ENCODE results near the gene PHLDA1.

The PHLDA1 gene

GRCh38 chr12:76037130-76038103, 5.8 kb upstream of the PHLDA1 start:
- DNase-seq: peak in 1 of 2 experiments; percentile 35

- DNase-seq: no peak
These were observed 3.5 kb upstream of the PHLDA1 start for GRCh38 chr12:76035045-76035444.

GRCh38 chr12:76033081-76034011, 1.8 kb upstream of the PHLDA1 start:
- DNase-seq: no peak

GRCh38 chr12:76032043-76032981, 736 bp upstream of the PHLDA1 start:
- DNase-seq: peak; percentile 74 to 75

GRCh38 chr12:76031081-76031413, 529 bp downstream of the PHLDA1 start:
- no peak for DNase-seq

- DNase-seq: peak; percentile 77
These were observed 1.1 kb downstream of the PHLDA1 start for GRCh38 chr12:76030341-76031080.

- peak; percentile 58 for DNase-seq
These were observed 1.6 kb downstream of the PHLDA1 start for GRCh38 chr12:76029982-76030340.

- DNase-seq: no peak
These were observed 2.9 kb downstream of the PHLDA1 start for GRCh38 chr12:76028571-76029277.

- DNase-seq: no peak
These were observed 4.9 kb downstream of the PHLDA1 start for GRCh38 chr12:76026643-76027063.

GRCh38 chr12:76025601-76026575, 5.7 kb downstream of the PHLDA1 start:
- DNase-seq: no peak

GRCh38 chr12:76024942-76025600, 6.5 kb downstream of the PHLDA1 start:
- DNase-seq: no peak

- DNase-seq: no peak
These were observed 7.3 kb downstream of the PHLDA1 start for GRCh38 chr12:76024102-76024781.

GRCh38 chr12:76023069-76023690, 8.4 kb downstream of the PHLDA1 start:
- DNase-seq: no peak

- no peak for DNase-seq
These were observed 9.1 kb downstream of the PHLDA1 start for GRCh38 chr12:76022506-76022905.

GRCh38 chr12:76020731-76021672, 10.6 kb downstream of the PHLDA1 start:
- peak; percentile 71 to 78 for DNase-seq

GRCh38 chr12:76020281-76020680, 11.3 kb downstream of the PHLDA1 start:
- DNase-seq: peak; percentile 86 to 87

- no peak for DNase-seq
These were observed 12.9 kb downstream of the PHLDA1 start for GRCh38 chr12:76018672-76019071.
